HG03175 (cell line): ENCODE measurements around the gene PERM1.

Source experiments
- ATAC-seq: cut with Tn5 transposase; IDR thresholded peaks from one replicate; pipeline ENCODE4 v1.9.1; 2021; ENCODE audit warnings: mild to moderate bottlenecking, moderate library complexity; ENCODE audit not compliant: unreplicated experiment

Gene PERM1

DNA sequence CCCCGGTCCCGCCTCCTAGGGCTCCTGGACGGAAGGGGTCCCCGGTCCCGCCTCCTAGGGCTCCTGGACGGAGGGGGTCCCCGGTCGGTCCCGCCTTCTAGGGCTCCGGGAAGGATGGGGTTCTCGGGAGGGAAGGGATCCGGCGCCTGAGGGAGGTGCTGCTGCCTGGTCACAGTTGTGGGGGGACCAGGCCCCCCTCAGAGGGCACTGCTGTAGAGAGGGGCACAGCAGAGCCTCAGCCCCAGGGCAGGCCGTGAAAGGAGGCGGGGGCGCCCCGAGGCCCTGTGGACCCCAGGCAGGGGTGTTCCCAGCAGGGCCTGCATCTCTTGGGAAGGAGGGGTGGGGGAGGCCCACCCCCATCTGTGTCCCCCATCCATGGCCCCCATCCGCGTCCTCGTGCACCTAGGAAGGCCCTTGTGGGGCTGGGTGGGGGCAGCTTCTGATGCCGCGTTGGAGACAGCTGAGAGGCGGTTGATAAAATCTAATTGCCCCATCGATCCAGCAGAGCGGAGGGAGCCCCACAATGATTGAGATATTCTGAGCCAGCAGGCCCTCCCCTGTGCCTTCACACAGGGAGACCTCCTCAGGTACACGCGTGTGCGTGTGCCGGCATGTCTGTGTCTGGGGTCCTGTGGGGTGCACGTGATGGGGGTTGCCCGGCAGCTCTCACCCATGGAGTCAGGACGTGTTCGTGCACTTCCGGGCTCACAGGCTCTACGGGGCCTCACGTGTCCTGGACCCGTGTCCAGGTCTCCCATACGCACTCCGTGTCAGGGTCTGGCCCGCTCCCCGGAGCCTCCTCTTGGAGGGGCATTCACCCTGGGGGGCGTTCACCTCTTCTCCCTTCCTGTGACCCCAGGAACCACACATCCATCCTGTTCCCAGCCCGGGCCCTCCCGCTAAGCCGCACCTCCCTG lies 45.3 kb downstream of the PERM1 start:
- no peak for ATAC-seq

DNA sequence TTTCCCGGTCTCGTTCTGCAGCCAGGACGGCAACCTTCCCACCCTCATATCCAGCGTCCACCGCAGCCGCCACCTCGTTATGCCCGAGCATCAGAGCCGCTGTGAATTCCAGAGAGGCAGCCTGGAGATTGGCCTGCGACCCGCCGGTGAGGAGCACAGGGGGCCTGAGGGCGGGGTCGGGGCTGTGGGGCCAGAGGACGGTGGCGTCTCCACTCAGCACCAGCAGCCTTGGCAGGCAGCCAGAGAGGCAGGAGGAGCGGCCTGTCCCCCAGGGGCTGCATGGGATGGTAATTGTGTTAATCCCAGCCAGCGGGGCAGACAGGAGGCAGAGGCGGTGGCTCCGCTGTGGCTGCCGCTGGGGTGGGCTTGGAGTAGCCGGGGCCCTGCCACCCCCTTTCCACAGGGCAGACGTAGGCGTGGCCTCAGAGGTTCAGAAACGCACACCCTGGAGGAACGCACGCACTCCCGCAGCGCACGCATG lies 46.1 kb downstream of the PERM1 start:
- ATAC-seq, result no peak

GRCh38 chr1:934991-935750 lies 46.7 kb downstream of the PERM1 start:
- no peak for ATAC-seq

DNA sequence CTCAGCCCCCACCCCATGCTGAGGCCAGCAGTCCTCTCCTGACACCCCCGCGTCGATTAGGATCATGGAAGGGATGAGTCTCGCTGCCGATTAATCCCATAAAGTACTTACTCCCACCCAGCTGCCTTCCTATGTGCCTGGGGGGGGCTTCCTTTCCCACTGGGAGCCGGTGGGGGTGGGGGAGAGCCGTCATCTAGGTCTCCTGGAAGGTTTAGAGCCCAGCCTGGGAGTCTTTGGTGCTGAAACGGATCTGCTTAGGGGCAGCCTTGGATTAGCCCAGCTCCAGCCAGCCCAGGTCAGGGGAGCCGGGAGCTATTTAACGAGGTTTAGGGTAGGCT lies 48.3 kb downstream of the PERM1 start:
- no peak for ATAC-seq

GRCh38 chr1:932776-933602 lies 48.9 kb downstream of the PERM1 start:
- ATAC-seq, result no peak

GRCh38 chr1:932173-932510 lies 49.8 kb downstream of the PERM1 start:
- no peak for ATAC-seq

- no peak for ATAC-seq
Observed at GRCh38 chr1:931380-932172, 50.3 kb downstream of the PERM1 start.

DNA sequence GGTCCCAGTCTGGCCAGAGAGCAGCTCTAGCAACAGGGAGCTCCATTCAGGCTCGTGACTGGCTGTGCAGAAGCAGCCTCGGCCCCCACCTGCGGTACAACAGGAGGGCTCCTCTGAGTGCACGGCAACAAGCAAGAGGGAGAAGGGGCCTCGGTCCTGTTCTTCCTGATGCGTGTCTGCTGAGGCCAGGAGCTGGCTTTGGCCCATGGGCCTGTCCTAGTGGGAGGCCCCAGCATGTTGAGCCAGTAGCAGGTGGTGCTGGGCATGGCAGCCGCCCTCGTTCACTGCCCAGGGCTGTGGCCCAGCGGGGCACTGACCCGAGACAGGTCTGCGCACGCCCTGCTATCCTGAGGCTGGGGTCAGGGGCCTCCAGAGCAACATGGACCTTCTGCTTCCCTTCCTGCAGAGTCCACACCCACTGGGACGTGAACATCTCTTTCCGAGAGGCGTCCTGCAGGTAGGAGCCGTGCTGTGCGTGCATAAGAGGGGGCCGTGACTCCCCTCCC lies 51.2 kb downstream of the PERM1 start:
- no peak for ATAC-seq

DNA sequence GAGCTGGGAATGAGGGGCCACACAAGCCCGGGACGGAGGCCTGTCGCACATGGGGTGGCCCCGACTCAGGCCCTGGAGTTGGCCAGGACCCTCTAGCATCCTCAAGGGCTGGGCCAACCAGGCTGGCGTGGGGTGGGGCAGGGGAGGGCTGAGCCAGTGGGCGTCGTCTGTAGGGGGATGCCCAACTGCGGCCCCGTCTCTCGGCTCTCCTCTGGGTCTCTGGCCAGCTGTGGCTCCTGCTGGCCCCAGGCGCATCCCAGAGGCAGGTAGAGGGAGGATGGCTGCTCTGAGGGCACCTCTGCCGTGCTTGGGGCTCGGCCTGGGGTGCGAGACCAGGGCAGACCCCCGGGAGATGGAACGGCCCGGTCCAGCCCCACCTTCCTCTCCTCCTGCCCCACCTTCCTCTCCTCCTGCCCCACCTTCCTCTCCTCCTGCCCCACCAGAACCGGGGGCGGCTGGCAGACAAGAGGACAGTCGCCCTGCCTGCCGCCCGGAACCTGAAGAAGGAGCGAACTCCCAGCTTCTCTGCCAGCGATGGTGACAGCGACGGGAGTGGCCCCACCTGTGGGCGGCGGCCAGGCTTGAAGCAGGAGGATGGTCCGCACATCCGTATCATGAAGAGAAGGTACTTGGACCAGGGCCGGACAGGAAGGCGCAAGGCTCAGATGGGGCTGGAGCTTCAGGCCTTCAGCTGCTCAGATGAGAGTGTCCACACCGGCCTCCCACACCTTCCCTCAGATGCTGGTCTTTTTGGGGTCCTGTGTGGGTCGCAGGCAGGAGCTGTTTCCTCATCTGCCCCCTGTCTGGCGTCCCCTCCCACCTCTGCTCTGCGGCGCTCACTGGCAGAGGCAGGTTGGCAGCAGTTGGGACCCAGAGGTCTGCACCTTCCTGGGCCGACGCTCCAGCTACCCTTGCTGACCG lies 51.9 kb downstream of the PERM1 start:
- ATAC-seq, result no peak

- no peak for ATAC-seq
Observed at GRCh38 chr1:928825-929661, 52.9 kb downstream of the PERM1 start.

GRCh38 chr1:927748-928147 lies 54.1 kb downstream of the PERM1 start:
- no peak for ATAC-seq

DNA sequence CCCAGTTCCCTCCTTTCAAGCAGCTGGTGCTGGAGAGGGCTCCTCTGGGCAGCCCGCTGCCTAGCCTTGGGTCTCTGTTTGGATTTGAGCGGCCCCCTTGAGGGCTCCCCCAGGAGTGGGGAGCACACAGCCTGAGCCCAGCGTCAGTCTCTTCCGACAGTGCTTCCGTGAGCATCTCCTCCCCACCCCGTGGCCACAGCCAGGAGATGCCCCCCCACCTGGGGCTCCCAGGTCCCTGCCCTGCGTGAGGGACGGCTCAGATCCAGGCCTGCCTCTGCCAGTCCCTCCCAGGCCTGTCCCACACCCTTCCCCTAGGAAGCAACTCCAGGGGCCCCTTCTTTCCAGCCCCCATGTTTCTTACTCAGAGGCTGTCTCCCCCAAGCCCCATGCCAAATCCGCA lies 54.7 kb downstream of the PERM1 start:
- ATAC-seq, result no peak

GRCh38 chr1:925561-926421 lies 56.1 kb downstream of the PERM1 start:
- no peak for ATAC-seq
